HUES64 (cell line): ENCODE data around the gene SYNDIG1L.

Experiments used
- H3K27ac ChIP-seq: 2 replicates; pipeline ENCODE4 v1.7.0; 2013; ENCODE audit warnings: low read depth, low read length, inconsistent platforms
- H3K27me3 ChIP-seq: 2 replicates; pipeline ENCODE4 v1.6.1; 2013; ENCODE audit warnings: mild to moderate bottlenecking, low read length; ENCODE audit not compliant: insufficient read depth
- H3K36me3 ChIP-seq: 2 replicates; pipeline ENCODE4 v1.6.1; 2013; ENCODE audit warnings: mild to moderate bottlenecking, low read length; ENCODE audit not compliant: insufficient read depth
- H3K4me1 ChIP-seq: 2 replicates; pipeline ENCODE4 v1.6.1; 2013; ENCODE audit warnings: mild to moderate bottlenecking, low read length, moderate library complexity; ENCODE audit not compliant: insufficient read depth
- H3K4me3 ChIP-seq: 2 replicates; pipeline ENCODE4 v1.5.1; 2013; ENCODE audit warnings: mild to moderate bottlenecking, low read length, moderate library complexity
- H3K9ac ChIP-seq: 2 replicates; pipeline ENCODE4 v1.6.1; 2013; ENCODE audit warnings: mild to moderate bottlenecking, low read depth, low read length
- H3K9me3 ChIP-seq: 2 replicates; pipeline ENCODE4 v1.6.1; 2013; ENCODE audit warnings: low read depth, low read length; ENCODE audit not compliant: insufficient read depth
- WGBS: fragments of 150-250, 120-280 bp; methylation state at CpG from one replicate; pipeline ENCODE4 v1.1.7; 2013; ENCODE audit warnings: missing lambda C conversion rate; 5-methylcytosine and 5-hydroxymethylcytosine counted together

The SYNDIG1L gene

GRCh38 chr14:74414403-74415114, 11.5 kb downstream of the SYNDIG1L start:
- no peak overlapping the region for H3K4me3 ChIP-seq
- peak overlapping the region; percentile 31; the same call in 1 of the 2 replicates for H3K27ac ChIP-seq
- no peaks in the 10 kb centered on the region for H3K9me3 ChIP-seq
- peaks cover 28% of the 10 kb centered on the region for H3K4me1 ChIP-seq
- H3K27me3 ChIP-seq, result no peaks in the 10 kb centered on the region
- H3K36me3 ChIP-seq, result no peaks in the 10 kb centered on the region
- WGBS, result 47% methylated on average over 7 of the region's 7 CpGs
- H3K9ac ChIP-seq, result no peak overlapping the region

GRCh38 chr14:74413627-74414026, 12.4 kb downstream of the SYNDIG1L start:
- Histone ChIP-seq H3K27ac (no peak overlapping the region), H3K9ac (no peak overlapping the region), H3K9me3 (no peaks in the 10 kb centered on the region), H3K4me3 (no peak overlapping the region), H3K36me3 (no peaks in the 10 kb centered on the region), H3K27me3 (no peaks in the 10 kb centered on the region), H3K4me1 (peaks cover 28% of the 10 kb centered on the region)
- WGBS, result 93% methylated on average over 4 of the region's 4 CpGs

GRCh38 chr14:74412753-74413152, 13.3 kb downstream of the SYNDIG1L start:
- Histone ChIP-seq H3K4me1 (peaks cover 24% of the 10 kb centered on the region), H3K27ac (no peak overlapping the region), H3K36me3 (no peaks in the 10 kb centered on the region), H3K9ac (no peak overlapping the region), H3K9me3 (no peaks in the 10 kb centered on the region), H3K27me3 (no peaks in the 10 kb centered on the region), H3K4me3 (no peak overlapping the region)
- WGBS, result 77% methylated on average over 2 of the region's 2 CpGs

- no peaks in the 10 kb centered on the region for H3K36me3 ChIP-seq
Observed at GRCh38 chr14:74411671-74412070, 14.3 kb downstream of the SYNDIG1L start.

GRCh38 chr14:74409441-74409840, 16.6 kb downstream of the SYNDIG1L start:
- Histone ChIP-seq H3K9me3 (no peaks in the 10 kb centered on the region), H3K36me3 (no peaks in the 10 kb centered on the region), H3K4me1 (peaks cover 13% of the 10 kb centered on the region), H3K9ac (no peak overlapping the region), H3K27ac (no peak overlapping the region), H3K4me3 (no peak overlapping the region), H3K27me3 (no peaks in the 10 kb centered on the region)
- 86% methylated on average over 6 of the region's 6 CpGs for WGBS

More at GRCh38 chr14:74411671-74412070, 14.3 kb downstream of the SYNDIG1L start:
- peaks cover 23% of the 10 kb centered on the region for H3K4me1 ChIP-seq
- H3K9ac ChIP-seq, result no peak overlapping the region
- no peak overlapping the region for H3K27ac ChIP-seq
- H3K27me3 ChIP-seq, result no peaks in the 10 kb centered on the region
- H3K4me3 ChIP-seq, result no peak overlapping the region
- H3K9me3 ChIP-seq, result no peaks in the 10 kb centered on the region
- 90% methylated on average over 7 of the region's 7 CpGs for WGBS

- Histone ChIP-seq H3K9me3 (no peaks in the 10 kb centered on the region), H3K27ac (no peak overlapping the region), H3K4me1 (peaks cover 8% of the 10 kb centered on the region), H3K36me3 (no peaks in the 10 kb centered on the region), H3K4me3 (no peak overlapping the region), H3K27me3 (no peaks in the 10 kb centered on the region), H3K9ac (no peak overlapping the region)
- WGBS, result 94% methylated on average over 2 of the region's 3 CpGs
Observed at GRCh38 chr14:74408870-74409269, 17.1 kb downstream of the SYNDIG1L start.

GRCh38 chr14:74407801-74408154, 18.2 kb downstream of the SYNDIG1L start:
- Histone ChIP-seq H3K4me1 (peaks cover 2% of the 10 kb centered on the region; the same call in 1 of the 2 replicates), H3K27me3 (no peaks in the 10 kb centered on the region), H3K4me3 (no peak overlapping the region), H3K9ac (no peak overlapping the region), H3K27ac (no peak overlapping the region), H3K9me3 (no peaks in the 10 kb centered on the region), H3K36me3 (no peaks in the 10 kb centered on the region)
- 90% methylated on average over 5 of the region's 5 CpGs for WGBS

- WGBS, result 92% methylated on average over 17 of the region's 17 CpGs
- H3K27ac ChIP-seq, result no peak overlapping the region
- H3K4me1 ChIP-seq, result peaks cover 8% of the 10 kb centered on the region; the same call in 1 of the 2 replicates
Observed at GRCh38 chr14:74407021-74407800, 18.8 kb downstream of the SYNDIG1L start.

GRCh38 chr14:74405663-74406062, 20.3 kb downstream of the SYNDIG1L start:
- Histone ChIP-seq H3K36me3 (no peaks in the 10 kb centered on the region), H3K4me3 (no peak overlapping the region), H3K27ac (no peak overlapping the region), H3K9me3 (no peaks in the 10 kb centered on the region), H3K9ac (no peak overlapping the region), H3K4me1 (peaks cover 20% of the 10 kb centered on the region), H3K27me3 (no peaks in the 10 kb centered on the region)
- WGBS, result 91% methylated on average over 4 of the region's 4 CpGs

More at GRCh38 chr14:74407021-74407800, 18.8 kb downstream of the SYNDIG1L start:
- Histone ChIP-seq H3K9ac (no peak overlapping the region), H3K27me3 (no peaks in the 10 kb centered on the region), H3K9me3 (no peaks in the 10 kb centered on the region), H3K36me3 (no peaks in the 10 kb centered on the region), H3K4me3 (no peak overlapping the region)

- Histone ChIP-seq H3K27ac (no peak overlapping the region), H3K36me3 (no peaks in the 10 kb centered on the region), H3K4me1 (peaks cover 23% of the 10 kb centered on the region), H3K27me3 (no peaks in the 10 kb centered on the region), H3K9me3 (no peaks in the 10 kb centered on the region), H3K4me3 (no peak overlapping the region), H3K9ac (no peak overlapping the region)
- 85% methylated on average over 7 of the region's 7 CpGs for WGBS
Observed at GRCh38 chr14:74404435-74404834, 21.6 kb downstream of the SYNDIG1L start.

GRCh38 chr14:74403619-74404417, 22.2 kb downstream of the SYNDIG1L start:
- Histone ChIP-seq H3K27me3 (no peaks in the 10 kb centered on the region), H3K9ac (no peak overlapping the region), H3K36me3 (no peaks in the 10 kb centered on the region), H3K4me3 (no peak overlapping the region), H3K27ac (no peak overlapping the region), H3K9me3 (no peaks in the 10 kb centered on the region), H3K4me1 (peaks cover 23% of the 10 kb centered on the region)
- 97% methylated on average over 12 of the region's 12 CpGs for WGBS
